Adrenal gland (tissue), 5 donors: Measurements from ENCODE around the gene F5.

Experiments
- POLR2A ChIP-seq, 2 donors: fragments of 450-650 bp; IDR thresholded peaks; one replicate each; pipeline ENCODE4 v1.6.1; 2017; ENCODE audit warnings: antibody characterized with exemption in 2 of 2, mild to moderate bottlenecking in 2 of 2, moderate library complexity in 1 of 2
- TF ChIP-seq, protein P1 (sequence below), 6 experiments: fragments of 450-650 bp in 4 of 6; fragments of 200-600 bp in 2 of 6; sonication (generic) in 1 of 6; IDR thresholded peaks; 1 replicate in 5 of 6; 2 replicates in 1 of 6; pipeline versions ENCODE4 v1.5.1 to v1.8.0; 2016 to 2021; ENCODE audit warnings: antibody characterized with exemption in 6 of 6, mild to moderate bottlenecking in 2 of 6, moderate library complexity in 1 of 6
- donor health status: DM: no; HTN: no; CAD: no.

GRCh38 chr1:169574336-169574735, 11.9 kb downstream of the F5 start:
- TF ChIP-seq, protein P1, sequence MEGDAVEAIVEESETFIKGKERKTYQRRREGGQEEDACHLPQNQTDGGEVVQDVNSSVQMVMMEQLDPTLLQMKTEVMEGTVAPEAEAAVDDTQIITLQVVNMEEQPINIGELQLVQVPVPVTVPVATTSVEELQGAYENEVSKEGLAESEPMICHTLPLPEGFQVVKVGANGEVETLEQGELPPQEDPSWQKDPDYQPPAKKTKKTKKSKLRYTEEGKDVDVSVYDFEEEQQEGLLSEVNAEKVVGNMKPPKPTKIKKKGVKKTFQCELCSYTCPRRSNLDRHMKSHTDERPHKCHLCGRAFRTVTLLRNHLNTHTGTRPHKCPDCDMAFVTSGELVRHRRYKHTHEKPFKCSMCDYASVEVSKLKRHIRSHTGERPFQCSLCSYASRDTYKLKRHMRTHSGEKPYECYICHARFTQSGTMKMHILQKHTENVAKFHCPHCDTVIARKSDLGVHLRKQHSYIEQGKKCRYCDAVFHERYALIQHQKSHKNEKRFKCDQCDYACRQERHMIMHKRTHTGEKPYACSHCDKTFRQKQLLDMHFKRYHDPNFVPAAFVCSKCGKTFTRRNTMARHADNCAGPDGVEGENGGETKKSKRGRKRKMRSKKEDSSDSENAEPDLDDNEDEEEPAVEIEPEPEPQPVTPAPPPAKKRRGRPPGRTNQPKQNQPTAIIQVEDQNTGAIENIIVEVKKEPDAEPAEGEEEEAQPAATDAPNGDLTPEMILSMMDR (IDR thresholded peaks at IDR 0.05), result no peak
- no peak for TF ChIP-seq POLR2A (IDR thresholded peaks at IDR 0.05)
